HepG2 (cell line): ENCODE data around the gene SLC6A8.

Experiments used
- TEAD2 ChIP-seq: sonication (generic); formaldehyde crosslinking; IDR thresholded peaks from 2 replicates; pipeline ENCODE4 v1.9.0; 2021; ENCODE audit warnings: missing genetic modification reagents
- ZNF589 ChIP-seq: sonication (generic); formaldehyde crosslinking; conservative IDR thresholded peaks from 2 replicates; pipeline ENCODE4 v1.8.0; 2022; ENCODE audit warnings: mild to moderate bottlenecking, moderate library complexity, missing genetic modification reagents
- TF ChIP-seq, protein P1 (sequence below): conservative IDR thresholded peaks from 2 replicates; pipeline ENCODE4 v1.6.1; 2018; ENCODE audit warnings: missing genetic modification reagents

DNA sequence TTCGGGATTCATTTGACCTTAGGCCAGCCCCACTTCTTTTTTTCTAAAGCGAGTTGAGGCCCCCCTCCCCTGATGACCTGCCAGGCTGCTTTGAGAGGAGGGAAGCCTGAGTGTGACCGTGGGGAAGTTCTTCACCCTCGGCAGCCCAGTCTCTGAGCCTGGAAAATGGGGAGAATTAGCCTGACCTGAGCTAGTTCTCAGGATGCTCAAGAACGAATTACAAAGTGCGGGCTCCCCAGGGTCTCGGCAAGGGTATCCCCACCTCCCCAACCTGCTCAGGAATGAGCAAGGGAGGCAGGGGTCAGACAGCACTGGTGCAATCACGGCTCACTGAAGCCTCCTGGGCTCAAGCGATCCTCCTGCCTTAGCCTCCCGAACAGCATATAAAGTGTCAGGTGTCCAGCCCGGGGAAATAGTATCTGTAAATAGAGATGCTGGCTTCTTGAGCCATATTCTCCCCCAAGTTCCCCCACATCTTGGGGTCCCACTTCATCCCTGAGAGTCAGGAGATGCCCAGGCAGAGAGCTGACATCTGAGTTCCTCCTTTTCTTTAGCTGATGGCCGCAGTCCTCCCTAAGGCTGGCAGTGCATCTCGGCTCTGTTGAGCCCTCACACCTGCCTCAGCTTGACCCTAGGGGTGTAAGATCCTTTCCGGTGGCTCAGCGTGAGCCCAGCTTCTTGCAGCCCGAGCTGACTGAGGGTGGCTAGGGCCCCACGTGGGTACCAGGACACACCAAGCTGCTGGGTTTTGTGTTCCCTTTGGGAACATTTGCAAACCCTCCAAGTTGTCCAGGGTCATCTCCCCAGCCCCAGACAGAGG, 39.2 kb upstream of the SLC6A8 start:
- no peak for TF ChIP-seq ZNF589 (CRISPR knock-in tag)
- no peak for TF ChIP-seq TEAD2 (CRISPR knock-in tag)
- TF ChIP-seq, protein P1, sequence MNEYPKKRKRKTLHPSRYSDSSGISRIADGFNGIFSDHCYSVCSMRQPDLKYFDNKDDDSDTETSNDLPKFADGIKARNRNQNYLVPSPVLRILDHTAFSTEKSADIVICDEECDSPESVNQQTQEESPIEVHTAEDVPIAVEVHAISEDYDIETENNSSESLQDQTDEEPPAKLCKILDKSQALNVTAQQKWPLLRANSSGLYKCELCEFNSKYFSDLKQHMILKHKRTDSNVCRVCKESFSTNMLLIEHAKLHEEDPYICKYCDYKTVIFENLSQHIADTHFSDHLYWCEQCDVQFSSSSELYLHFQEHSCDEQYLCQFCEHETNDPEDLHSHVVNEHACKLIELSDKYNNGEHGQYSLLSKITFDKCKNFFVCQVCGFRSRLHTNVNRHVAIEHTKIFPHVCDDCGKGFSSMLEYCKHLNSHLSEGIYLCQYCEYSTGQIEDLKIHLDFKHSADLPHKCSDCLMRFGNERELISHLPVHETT (CRISPR knock-in tag) = no peak
